CD4-positive, alpha-beta memory T cell (primary cell): ENCODE measurements around the gene CHD1. TPM values are rescaled to one million over a fixed set of nuclear protein-coding genes. Genes with fewer than 3 reads are reported as not detected.

Source experiments
- polyA plus RNA-seq, 2 donors: library from polyadenylated mRNA; unstranded; fragments of 300-500 nt; fragmentation: Illumina TruSeq; gene quantifications; one replicate each; pipeline ENCODE4 v1.2.3, GENCODE V29; 2021
- total RNA-seq, 2 experiments: library from RNA; stranded (reverse); gene quantifications; one replicate each; pipeline ENCODE4 v1.2.3, GENCODE V29; 2021

Gene CHD1
- total and polyA plus RNA-seq, 4 experiments from 2014 or later, result 6.6 to 93.9 (median 53.2) TPM

Other genes with a start within 250 kb of the CHD1 start
- 10 to 100 TPM; 16.5 to 17.0 TPM for gene RGMB, start 155.3 kb downstream of the CHD1 start, total RNA-seq
- gene RGMB, start 155.3 kb downstream of the CHD1 start, polyA plus RNA-seq, result 1 to 10 TPM; 5.4 to 7.7 TPM